HG03565 (cell line): ENCODE data around the gene KPNA5.
"Not testable (repeated sequence)": the region's sequence is repeated elsewhere in the genome, so short reads cannot be mapped to it uniquely, and the experiment has no call there.

Source experiments
- ATAC-seq: cut with Tn5 transposase; IDR thresholded peaks from one replicate; pipeline ENCODE4 v1.9.1; 2021; ENCODE audit warnings: mild to moderate bottlenecking, moderate library complexity; ENCODE audit not compliant: unreplicated experiment

KPNA5 gene

GRCh38 chr6:116697480-116697879, 16.5 kb downstream of the KPNA5 start:
- ATAC-seq: peak; percentile 45

- not testable (repeated sequence) for ATAC-seq
Measured at GRCh38 chr6:116703888-116704287, 22.9 kb downstream of the KPNA5 start.

- no peak for ATAC-seq
Measured at GRCh38 chr6:116705917-116706316, 24.9 kb downstream of the KPNA5 start.

- ATAC-seq: peak; percentile 75
Measured at GRCh38 chr6:116714296-116714695, 33.3 kb downstream of the KPNA5 start.

DNA sequence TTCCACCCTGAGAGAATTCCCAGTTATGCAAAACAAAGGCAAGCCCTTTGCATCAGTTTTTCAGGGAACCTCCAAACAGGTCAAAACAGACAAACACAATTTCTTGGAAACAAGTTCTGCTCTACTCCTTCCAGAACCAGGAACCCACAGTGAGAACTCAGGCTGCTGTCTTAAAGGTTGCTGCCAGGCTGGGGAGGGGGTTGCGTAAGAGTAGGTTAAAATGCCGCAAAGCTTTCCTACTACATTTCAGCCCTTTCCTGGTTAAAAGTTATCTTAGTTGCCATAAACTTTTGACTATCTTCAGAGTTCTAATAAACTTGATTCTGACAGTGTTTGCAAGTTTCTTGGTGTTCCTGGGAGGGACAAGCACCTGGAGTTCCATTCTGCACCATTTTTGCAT, 33.8 kb downstream of the KPNA5 start:
- ATAC-seq: no peak

DNA sequence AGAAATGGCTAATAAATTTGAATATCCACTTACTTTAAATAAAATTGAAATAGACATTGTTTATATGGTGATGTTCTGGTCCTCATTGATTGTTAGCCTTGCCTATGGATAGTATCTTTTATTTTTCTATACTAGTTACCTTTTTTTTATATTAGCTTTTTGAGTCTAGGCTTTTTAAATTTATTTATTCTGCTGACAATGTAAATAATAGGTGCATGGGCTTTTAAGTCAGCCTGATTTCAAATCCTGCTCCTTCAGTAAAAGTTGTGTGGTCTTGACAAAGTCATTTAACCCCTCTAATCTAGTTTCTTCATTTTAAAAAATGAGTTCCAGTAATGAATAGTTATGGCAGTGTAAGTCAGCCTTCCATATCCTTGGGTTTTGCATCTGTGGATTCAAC, 45.9 kb downstream of the KPNA5 start:
- no peak for ATAC-seq

GRCh38 chr6:116730513-116730912, 49.5 kb downstream of the KPNA5 start:
- no peak for ATAC-seq

DNA sequence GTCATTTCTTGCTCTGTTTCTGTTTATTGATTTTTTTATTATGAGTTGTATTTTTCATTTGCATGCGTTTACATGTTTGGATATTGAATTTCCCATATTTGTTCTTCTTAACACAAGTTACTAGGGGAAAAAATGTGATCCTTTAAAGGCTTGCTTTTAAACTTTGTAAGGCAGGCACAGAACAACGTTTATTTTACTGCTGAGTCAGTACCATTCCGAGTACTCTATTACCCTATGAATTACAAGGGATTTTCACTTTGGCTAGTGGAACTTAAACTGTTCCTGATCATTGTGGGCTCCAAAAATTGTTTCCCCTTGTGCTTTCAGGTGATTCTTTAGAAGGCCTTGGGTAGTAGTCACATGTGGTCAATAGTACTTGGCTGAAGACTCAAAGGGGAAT, 56.0 kb downstream of the KPNA5 start:
- ATAC-seq: no peak

DNA sequence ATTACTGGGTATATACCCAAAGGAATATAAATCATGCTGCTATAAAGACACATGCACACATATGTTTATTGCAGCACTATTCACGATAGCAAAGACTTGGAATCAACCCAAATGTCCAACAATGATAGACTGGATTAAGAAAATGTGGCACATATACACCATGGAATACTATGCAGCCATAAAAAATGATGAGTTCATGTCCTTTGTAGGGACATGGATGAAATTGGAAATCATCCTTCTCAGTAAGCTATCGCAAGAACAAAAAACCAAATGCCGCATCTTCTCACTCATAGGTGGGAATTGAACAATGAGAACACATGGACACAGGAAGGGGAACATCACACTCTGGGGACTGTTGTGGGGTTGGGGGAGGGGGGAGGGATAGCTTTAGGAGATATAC, 59.5 kb downstream of the KPNA5 start:
- not testable (repeated sequence) for ATAC-seq

- no peak for ATAC-seq
Measured at GRCh38 chr6:116741571-116741970, 60.6 kb downstream of the KPNA5 start.

DNA sequence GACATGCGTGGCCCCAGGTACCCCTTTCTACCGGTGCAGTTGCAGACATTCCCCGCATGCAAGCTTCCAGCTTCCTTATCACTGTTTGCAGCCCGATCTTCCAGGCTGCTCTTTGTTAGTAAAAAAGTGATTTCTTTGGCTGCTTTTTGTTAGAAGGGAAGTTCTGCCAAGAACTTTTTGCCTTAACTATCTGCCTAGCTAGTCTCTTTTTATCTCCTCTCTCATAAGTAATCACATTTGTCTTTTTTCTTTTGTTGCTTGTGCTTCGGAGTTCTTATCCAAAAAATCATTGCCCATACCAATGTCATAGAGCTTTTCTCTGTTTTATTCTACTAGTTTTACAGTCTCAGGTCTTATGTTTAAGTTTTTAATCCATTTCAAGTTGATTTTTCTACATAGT, 64.2 kb downstream of the KPNA5 start:
- ATAC-seq: no peak

DNA sequence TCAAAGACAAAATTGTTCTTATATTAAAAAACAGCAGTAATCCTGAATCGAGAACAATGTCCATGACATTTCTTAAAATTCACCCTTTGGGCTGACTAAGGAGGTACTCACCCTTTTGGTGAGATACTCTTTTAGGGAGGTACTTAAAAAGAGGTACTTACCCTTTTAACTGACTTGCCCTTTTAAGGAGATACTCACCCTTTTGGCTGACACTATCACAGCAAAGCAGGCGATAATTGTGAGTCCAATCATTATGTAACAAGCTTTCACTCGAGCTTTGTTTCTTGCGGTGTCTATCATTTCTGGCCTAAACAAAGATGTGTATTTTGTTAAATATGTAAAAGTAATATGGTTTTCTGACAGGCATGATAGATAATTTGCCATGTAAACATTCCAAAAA, 80.8 kb downstream of the KPNA5 start:
- ATAC-seq: no peak

DNA sequence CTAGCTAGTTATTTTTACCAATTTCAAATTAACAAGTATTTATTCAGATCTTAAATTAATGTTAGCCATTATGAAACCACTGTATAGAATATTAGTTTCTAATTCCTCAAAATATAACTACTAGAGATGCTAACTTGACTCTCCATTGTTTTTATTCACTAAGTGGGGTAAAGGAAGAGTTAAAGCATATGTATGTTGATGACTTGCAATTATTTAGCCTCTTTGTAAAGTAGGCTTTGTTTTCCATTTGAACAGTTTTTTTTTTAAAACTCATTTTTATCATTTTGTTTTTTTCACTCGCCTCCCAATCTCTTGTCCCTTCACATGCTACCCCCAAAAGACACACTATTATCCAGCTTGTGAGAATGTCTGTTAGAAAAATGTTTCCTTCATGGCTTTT, 81.2 kb downstream of the KPNA5 start:
- ATAC-seq: no peak

DNA sequence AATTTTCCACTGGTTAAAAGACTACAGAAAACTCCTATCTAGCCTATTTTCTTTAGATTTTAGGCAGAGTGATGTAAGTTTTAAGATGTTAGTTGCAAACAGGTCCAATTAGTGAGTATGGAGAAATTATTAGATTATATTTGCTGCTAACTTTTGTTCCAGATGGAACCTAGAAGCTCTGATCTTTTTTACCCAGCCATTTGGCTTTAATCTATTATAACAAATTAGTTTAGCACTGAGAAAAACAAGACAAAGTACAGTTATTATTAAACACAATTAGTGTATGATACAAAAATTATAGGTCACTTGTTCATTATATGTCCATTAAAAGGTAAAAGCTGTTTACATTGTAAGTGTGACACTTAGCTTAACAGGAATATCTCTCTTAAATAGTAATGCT, 82.0 kb downstream of the KPNA5 start:
- ATAC-seq: no peak

DNA sequence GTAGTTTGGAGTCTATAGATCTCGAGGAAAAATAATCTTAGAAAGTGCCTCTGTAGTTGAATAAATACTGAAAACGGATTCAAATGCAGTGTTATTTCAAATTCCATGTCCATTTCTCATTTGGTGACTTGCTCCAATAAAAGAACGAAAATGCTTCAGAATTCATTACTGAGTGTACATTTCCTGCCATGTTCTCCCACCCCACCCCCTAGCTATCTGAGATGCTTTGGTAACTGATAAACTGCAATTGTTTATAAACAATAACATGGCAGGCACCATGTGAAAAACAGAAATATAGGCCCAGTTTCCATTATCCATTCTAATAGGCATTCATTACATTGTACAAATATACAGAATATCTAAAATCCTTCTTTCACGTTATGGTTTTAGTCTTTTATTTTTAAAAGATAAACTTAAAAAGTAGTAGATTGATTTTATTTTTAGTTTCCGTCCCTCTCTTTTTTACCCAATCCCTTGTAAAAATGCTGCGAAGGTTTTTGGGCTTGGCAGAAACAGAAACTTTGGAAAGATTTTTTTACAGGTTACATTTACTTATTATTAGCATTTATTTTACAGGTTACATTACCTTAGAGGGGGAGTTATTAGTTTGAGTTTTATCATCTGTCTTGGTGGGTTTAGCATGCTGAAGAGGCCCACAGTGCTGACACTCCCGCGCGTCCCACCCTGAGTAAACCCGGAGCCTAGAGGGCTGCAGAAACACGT, 83.1 kb downstream of the KPNA5 start:
- ATAC-seq: no peak

DNA sequence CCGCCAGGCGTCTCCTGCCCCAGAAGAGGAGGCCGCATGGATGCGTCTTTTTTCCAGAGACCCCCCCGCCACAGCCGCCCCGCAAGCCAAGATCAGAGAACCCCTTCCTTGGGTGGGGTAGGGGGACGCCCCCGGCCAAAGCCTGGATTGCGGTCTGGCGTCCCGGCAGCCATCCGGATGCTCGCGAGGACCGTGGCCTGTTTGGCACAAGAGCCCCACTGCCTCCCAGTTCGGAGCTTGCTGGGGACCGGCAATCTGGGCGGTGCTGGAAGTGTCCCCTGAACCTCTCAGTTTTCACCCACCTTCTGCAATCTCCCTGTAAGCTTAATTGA, 83.6 kb downstream of the KPNA5 start:
- ATAC-seq: no peak

GRCh38 chr6:116764961-116765841, 84.2 kb downstream of the KPNA5 start, which contains the start of gene FAM162B:
TSS of gene FAM162B (minus strand) at chr6:116765719. CDS start at chr6:116765576, 143 bp downstream.
- no peak for ATAC-seq

GRCh38 chr6:116766506-116767176, 85.6 kb downstream of the KPNA5 start:
- ATAC-seq: no peak

GRCh38 chr6:116767715-116768114, 86.7 kb downstream of the KPNA5 start:
- ATAC-seq: no peak

GRCh38 chr6:116772450-116772849, 91.4 kb downstream of the KPNA5 start:
- ATAC-seq: no peak

DNA sequence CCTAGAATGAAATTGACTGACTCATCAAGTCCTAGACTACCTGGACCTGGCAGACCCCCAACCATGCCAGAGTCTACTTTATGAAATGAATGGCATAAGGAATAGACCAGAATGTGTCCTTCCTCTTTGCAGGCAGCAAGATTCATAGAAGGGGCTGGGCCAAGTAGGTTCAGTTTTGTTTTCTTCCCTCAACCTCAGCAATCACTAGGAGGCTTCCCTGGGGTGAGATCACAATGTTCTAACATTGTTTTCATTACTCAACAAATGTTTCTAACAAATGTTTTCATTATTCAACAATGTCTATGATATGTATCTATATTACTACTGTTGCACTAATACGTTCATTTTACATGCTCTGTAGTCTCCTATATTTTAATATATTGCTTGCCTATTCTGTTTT, 92.9 kb downstream of the KPNA5 start:
- no peak for ATAC-seq
